Fibroblast of villous mesenchyme (primary cell): ENCODE measurements around the gene GNPDA1. TPM values are rescaled to one million over a fixed set of nuclear protein-coding genes. Genes with fewer than 3 reads are reported as not detected.

Experiments
- DNase-seq: peaks from one replicate; pipeline ENCODE4 v3.0.0-alpha.2; 2010; ENCODE audit warnings: low read depth
- H3K4me3 ChIP-seq: 2 replicates; pipeline ENCODE4 v1.5.1; 2011; ENCODE audit warnings: low read depth, mild to moderate bottlenecking, low read length
- total RNA-seq: library from RNA; depleted of rRNA; stranded (reverse); fragments of >200 nt; gene quantifications from 2 replicates; pipeline ENCODE4 v1.2.3, GENCODE V29; 2012
- TF ChIP-seq, protein P1 (sequence below): IDR thresholded peaks from 2 replicates; pipeline ENCODE4 v1.5.1; 2012; ENCODE audit warnings: low read depth, mild to moderate bottlenecking, low read length; ENCODE audit not compliant: insufficient read depth

GNPDA1 gene
- total RNA-seq, 1 donor = 59.6 TPM

DNA sequence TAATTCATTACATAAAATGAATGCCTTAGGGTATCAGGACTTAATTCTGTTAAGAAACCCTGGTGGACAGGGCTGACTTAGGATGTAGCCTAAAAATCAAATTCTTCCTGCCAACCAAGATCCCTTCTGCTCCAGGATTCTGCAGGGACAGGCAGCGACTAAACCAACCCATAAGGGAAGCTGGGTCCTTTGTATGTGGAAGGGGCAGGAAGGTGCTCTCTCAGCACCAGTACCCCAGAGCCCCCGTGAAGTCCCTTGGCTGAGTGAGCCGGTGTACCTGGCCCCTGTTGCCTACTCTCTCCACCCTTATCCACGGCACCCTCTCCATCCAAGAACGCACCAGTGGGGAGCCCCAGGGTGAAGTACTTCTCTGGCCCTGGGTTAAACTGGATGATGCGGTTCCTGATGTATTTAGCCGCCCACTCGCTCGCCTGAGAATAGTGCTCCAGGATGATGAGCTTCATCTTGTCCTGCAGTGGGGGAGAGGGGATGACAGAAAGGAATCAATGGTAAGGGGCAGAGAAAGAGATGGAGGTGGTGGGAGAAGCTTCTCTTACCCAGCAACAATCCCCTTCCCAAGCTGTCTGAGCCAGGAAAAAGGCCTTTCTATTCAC is 1.1 kb downstream of the GNPDA1 start:
- no peak for DNase-seq
- TF ChIP-seq, protein P1, sequence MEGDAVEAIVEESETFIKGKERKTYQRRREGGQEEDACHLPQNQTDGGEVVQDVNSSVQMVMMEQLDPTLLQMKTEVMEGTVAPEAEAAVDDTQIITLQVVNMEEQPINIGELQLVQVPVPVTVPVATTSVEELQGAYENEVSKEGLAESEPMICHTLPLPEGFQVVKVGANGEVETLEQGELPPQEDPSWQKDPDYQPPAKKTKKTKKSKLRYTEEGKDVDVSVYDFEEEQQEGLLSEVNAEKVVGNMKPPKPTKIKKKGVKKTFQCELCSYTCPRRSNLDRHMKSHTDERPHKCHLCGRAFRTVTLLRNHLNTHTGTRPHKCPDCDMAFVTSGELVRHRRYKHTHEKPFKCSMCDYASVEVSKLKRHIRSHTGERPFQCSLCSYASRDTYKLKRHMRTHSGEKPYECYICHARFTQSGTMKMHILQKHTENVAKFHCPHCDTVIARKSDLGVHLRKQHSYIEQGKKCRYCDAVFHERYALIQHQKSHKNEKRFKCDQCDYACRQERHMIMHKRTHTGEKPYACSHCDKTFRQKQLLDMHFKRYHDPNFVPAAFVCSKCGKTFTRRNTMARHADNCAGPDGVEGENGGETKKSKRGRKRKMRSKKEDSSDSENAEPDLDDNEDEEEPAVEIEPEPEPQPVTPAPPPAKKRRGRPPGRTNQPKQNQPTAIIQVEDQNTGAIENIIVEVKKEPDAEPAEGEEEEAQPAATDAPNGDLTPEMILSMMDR = no peak
- H3K4me3 ChIP-seq = peak overlapping the region; percentile 87

DNA sequence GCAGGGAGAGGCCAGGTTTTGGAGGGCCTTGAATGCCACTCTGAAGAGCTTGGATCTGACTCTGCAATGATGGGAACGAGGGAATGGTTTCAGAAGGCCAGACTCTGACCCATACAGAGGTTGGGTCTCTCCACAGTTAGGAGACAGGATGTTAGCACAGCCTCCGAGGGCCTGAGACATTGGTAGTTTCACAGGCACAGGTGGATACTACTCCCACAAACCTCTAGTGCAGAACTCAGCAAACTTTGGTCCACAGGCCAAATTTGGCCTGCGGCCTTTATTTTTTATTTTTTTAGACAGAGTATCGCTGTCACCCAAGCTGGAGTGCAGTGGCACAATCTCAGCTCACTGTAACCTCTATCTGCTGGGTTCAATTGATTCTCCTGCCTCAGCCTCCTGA is 2.9 kb downstream of the GNPDA1 start:
- TF ChIP-seq, protein P1 = no peak
- no peak overlapping the region for H3K4me3 ChIP-seq
- DNase-seq = no peak

DNA sequence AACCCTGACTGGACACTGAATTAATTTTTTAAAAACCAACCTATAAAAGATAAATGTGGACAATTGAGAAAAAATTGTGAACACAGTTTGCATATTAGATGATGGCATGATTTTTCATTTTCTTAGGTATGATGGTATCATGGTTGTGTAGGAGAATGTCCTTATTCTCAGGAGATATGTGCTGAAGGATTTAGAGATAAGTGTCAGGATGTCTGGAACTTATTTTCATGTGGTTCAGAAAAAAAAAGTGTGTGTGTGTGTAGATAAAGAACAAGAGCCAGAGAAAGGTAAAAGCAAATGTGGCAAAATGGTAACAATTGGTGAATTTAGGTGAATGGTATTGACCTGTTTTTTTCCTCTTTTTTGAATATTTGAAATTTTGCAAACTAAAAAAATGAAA is 4.0 kb downstream of the GNPDA1 start:
- TF ChIP-seq, protein P1 = no peak
- no peak for DNase-seq

DNA sequence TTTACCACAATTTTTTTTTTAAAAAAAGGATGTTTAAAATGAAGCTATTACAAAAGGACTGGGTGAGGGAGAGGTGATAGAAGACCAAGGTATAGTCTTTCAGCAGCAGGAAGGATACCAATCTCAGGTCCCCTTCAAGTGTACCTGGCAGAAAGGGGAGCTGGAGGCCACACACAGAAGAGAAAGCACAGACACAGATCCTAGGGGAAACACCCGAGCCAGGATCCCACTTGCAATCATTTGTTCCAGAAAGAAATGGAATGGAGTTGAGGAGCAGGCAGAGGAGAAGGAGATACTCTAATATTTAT is 5.6 kb downstream of the GNPDA1 start:
- TF ChIP-seq, protein P1 = no peak
- H3K4me3 ChIP-seq = no peak overlapping the region
- DNase-seq = no peak

More for the DNA sequence above, 4.0 kb downstream of the GNPDA1 start:
- no peak overlapping the region for H3K4me3 ChIP-seq

DNA sequence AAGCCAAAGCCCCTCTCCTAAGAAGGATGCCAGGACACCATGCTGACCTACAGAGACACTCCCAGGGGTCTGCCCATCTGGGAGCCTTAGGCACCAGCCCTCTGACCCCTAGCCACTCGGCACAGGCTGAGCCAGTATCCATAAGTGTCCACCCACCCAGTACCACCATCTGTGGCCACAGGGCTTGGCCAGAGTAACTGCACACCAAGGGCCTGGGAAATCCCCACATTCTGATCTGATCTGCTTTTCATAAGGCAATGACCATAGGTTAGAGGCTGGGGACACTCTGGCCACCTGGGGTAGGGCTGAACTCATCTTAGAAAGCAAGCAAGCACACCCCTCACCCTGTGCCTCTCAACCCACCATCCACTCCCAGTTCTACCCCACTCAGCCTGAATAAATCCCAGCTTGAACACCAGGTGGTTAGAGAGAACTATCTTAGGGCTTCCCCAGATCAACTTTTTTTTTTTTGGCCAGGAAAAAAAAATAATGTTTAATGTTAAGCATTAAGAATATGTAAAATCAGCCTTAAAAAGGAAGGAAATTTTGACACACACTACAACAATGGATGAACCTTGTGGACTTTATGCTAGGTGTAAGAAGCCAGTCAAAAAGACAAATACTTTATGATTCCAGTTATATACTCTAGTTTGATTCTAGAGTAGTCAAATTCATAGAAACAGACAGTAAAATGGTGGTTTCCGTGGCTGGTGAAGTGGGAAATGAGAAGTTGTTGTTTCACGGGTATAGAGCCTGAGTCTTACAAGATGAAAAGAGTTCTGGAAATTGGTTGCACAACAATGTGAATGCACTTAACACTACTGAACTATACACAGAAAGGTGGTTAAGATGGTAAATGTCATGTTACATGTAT is 6.2 kb downstream of the GNPDA1 start:
- TF ChIP-seq, protein P1 = no peak
- DNase-seq = no peak
- no peak overlapping the region for H3K4me3 ChIP-seq

DNA sequence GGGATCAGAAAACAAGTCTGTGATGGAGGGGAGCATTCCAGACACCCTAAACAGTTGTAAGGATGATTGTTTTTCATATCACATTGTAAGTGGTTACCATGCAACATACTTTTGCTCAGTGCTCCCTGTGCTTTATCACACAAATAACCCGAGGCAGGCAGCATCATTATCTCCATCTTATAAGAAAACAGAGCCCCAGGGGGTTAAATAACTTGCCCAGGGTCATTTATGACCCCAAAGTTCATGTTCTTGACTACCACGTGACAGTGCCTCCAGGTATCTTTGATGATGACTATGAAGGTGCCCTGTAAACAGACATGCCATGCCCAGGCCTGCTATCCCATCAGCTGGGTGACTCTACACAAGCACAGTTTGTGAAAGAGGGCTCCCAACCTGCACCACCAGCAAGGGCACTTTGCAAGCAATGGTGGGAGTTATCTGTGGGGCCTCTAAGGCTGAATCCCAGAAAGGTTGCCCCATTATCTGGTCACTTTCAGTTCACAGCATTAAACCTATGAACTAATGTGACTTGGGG is 9.5 kb downstream of the GNPDA1 start:
- no peak for DNase-seq
- no peak overlapping the region for H3K4me3 ChIP-seq
- TF ChIP-seq, protein P1 = no peak
